ENCODE results near the gene CEP295NL. TPM values are rescaled to one million over a fixed set of nuclear protein-coding genes. Genes with fewer than 3 reads are reported as not detected.
A peak's percentile ranks its signal among the peaks of the same experiment; 100 is the strongest.

The CEP295NL gene
- total RNA-seq, 1 experiment from 2014 or later, result 1.8 TPM

- Histone ChIP-seq H3K27me3 (ENCODE audit: low read length) (no peaks in the 10 kb centered on the region), H3K4me1 (ENCODE audit: insufficient read depth, low read length) (no peaks in the 10 kb centered on the region), H3K9me3 (ENCODE audit: low read length) (no peaks in the 10 kb centered on the region), H3K4me3 (ENCODE audit: low read length) (no peak overlapping the region), H3K4me2 (ENCODE audit: low read length) (no peak overlapping the region), H3K27ac (ENCODE audit: low read length) (no peak overlapping the region), H2AFZ (ENCODE audit: low read length) (no peak overlapping the region), H4K20me1 (ENCODE audit: low read length) (no peaks in the 10 kb centered on the region), H3K79me2 (ENCODE audit: low read length) (no peaks in the 10 kb centered on the region), H3K9ac (ENCODE audit: low read length) (no peak overlapping the region), H3K36me3 (ENCODE audit: low read depth, low read length) (peaks cover 3% of the 10 kb centered on the region; the same call in 1 of the 2 replicates), H3K9me2 (replicated peaks; ENCODE audit: low read length) (no peaks in the 10 kb centered on the region), H3F3A (ENCODE audit: low read length, unreplicated experiment) (no peaks in the 10 kb centered on the region)
- POLR2A ChIA-PET (ENCODE audit: unreplicated experiment), result interaction anchor here (0.5 kb wide), 1 partner anchor 48 kb away, joined by 19 read pairs; no protein-coding TSS in a partner anchor
- intact Hi-C loops (cut with micrococcal nuclease), result no loop called here
- CTCF ChIA-PET, result interaction anchor here (0.6 to 1.0 kb wide), 5 partner anchors 8 to 118 kb away, joined by 3 to 6 read pairs (median 4); no protein-coding TSS in a partner anchor
- TF ChIP-seq CTCF (conservative IDR thresholded peaks at IDR 0.05; ENCODE audit: low read depth, low read length), result peak; percentile 69
- TF ChIP-seq EZH2 (IDR thresholded peaks at IDR 0.05; ENCODE audit: low read length, unreplicated experiment), result no peak
- TF ChIP-seq EZH2phosphoT487 (IDR thresholded peaks at IDR 0.05; ENCODE audit: borderline replicate concordance, low read length), result no peak
- DNase-seq, result peak; percentile 29
- peak; percentile 70 for ATAC-seq
- no TSS peak for BruUV-seq (replicated peaks)
Observed at GRCh38 chr17:78852709-78853121, 50.3 kb downstream of the CEP295NL start.

GRCh38 chr17:78849026-78849425 is 54.0 kb downstream of the CEP295NL start:
- H3K36me3 ChIP-seq (ENCODE audit: low read depth, low read length), result no peaks in the 10 kb centered on the region
- no peak overlapping the region for H3K27ac ChIP-seq (ENCODE audit: low read length)
- no peak overlapping the region for H3K4me3 ChIP-seq (ENCODE audit: low read length)
- no TSS peak for BruUV-seq (replicated peaks)
- POLR2A ChIA-PET (ENCODE audit: unreplicated experiment), result interaction anchor here (0.7 kb wide), 1 partner anchor 78 kb away, joined by 3 read pairs; no protein-coding TSS in a partner anchor
- TF ChIP-seq CTCF (conservative IDR thresholded peaks at IDR 0.05; ENCODE audit: low read depth, low read length) (no peak), EZH2 (IDR thresholded peaks at IDR 0.05; ENCODE audit: low read length, unreplicated experiment) (no peak), EZH2phosphoT487 (IDR thresholded peaks at IDR 0.05; ENCODE audit: borderline replicate concordance, low read length) (no peak)
- no peaks in the 10 kb centered on the region for H3K9me2 ChIP-seq (replicated peaks; ENCODE audit: low read length)
- no peaks in the 10 kb centered on the region for H3K79me2 ChIP-seq (ENCODE audit: low read length)
- H3K9me3 ChIP-seq (ENCODE audit: low read length), result no peaks in the 10 kb centered on the region
- H2AFZ ChIP-seq (ENCODE audit: low read length), result no peak overlapping the region
- H3F3A ChIP-seq (ENCODE audit: low read length, unreplicated experiment), result no peaks in the 10 kb centered on the region
- intact Hi-C loops (cut with micrococcal nuclease), result no loop called here
- ATAC-seq (no peak), DNase-seq (no peak)
- H3K4me1 ChIP-seq (ENCODE audit: insufficient read depth, low read length), result peaks cover 9% of the 10 kb centered on the region
- H3K27me3 ChIP-seq (ENCODE audit: low read length), result no peaks in the 10 kb centered on the region
- no peaks in the 10 kb centered on the region for H4K20me1 ChIP-seq (ENCODE audit: low read length)
- no peak overlapping the region for H3K9ac ChIP-seq (ENCODE audit: low read length)
- CTCF ChIA-PET, result no interaction called here
- no peak overlapping the region for H3K4me2 ChIP-seq (ENCODE audit: low read length)

GRCh38 chr17:78847052-78847451 is 55.9 kb downstream of the CEP295NL start:
- CTCF ChIA-PET, result no interaction called here

More at GRCh38 chr17:78847052-78847451, 55.9 kb downstream of the CEP295NL start:
- Histone ChIP-seq H3K4me3 (ENCODE audit: low read length) (no peak overlapping the region), H3K4me2 (ENCODE audit: low read length) (no peak overlapping the region), H3K27ac (ENCODE audit: low read length) (no peak overlapping the region), H3K27me3 (ENCODE audit: low read length) (no peaks in the 10 kb centered on the region), H3K4me1 (ENCODE audit: insufficient read depth, low read length) (peaks cover 10% of the 10 kb centered on the region), H2AFZ (ENCODE audit: low read length) (no peak overlapping the region), H3K9me3 (ENCODE audit: low read length) (no peaks in the 10 kb centered on the region), H3F3A (ENCODE audit: low read length, unreplicated experiment) (no peaks in the 10 kb centered on the region), H4K20me1 (ENCODE audit: low read length) (no peaks in the 10 kb centered on the region), H3K79me2 (ENCODE audit: low read length) (no peaks in the 10 kb centered on the region), H3K36me3 (ENCODE audit: low read depth, low read length) (no peaks in the 10 kb centered on the region), H3K9me2 (replicated peaks; ENCODE audit: low read length) (no peaks in the 10 kb centered on the region), H3K9ac (ENCODE audit: low read length) (no peak overlapping the region)
- TF ChIP-seq CTCF (conservative IDR thresholded peaks at IDR 0.05; ENCODE audit: low read depth, low read length) (no peak), EZH2 (IDR thresholded peaks at IDR 0.05; ENCODE audit: low read length, unreplicated experiment) (no peak), EZH2phosphoT487 (IDR thresholded peaks at IDR 0.05; ENCODE audit: borderline replicate concordance, low read length) (no peak)
- POLR2A ChIA-PET (ENCODE audit: unreplicated experiment), result no interaction called here
- BruUV-seq (replicated peaks), result no TSS peak
- ATAC-seq (no peak), DNase-seq (no peak)
- intact Hi-C loops (cut with micrococcal nuclease), result no loop called here
